ENCODE data around the gene PCBP3.
"Not testable (repeated sequence)": the region's sequence is repeated elsewhere in the genome, so short reads cannot be mapped to it uniquely, and the experiment has no call there.

The PCBP3 gene

DNA sequence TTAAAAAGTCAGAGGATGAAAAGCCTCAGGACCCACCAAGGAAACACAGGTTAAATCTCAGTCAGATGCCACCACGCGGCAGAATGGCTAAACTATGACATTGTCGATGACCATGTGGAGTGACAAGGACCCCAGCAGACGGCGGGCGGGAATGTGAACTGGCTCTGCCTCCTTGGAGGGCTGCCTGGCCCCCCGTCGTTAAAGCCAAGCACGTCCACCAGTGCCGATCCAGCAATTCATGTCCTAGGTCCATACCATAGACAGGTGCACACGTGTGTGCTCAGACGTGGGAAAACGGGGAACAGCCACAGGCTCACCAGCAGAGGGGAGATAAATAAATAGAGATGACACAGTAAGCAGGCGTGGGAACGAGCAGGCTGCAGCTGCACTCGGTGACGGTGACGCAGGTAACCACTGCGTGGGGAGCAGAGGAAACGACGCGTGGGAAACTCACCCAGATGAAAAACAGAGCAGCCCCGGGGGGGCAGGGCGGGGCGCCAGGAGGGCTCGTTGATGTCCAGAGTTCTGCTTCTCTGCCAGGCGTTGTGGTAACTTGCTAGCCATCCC lies 28.3 kb upstream of the PCBP3 start:
- Histone ChIP-seq H3K9me3 (ENCODE audit: insufficient read depth, low read length) (no peaks in the 10 kb centered on the region), H3K4me3 (ENCODE audit: insufficient read length, low read depth) (no peak overlapping the region), H3K27me3 (ENCODE audit: insufficient read depth, insufficient read length) (peaks cover 7% of the 10 kb centered on the region), H3K36me3 (ENCODE audit: insufficient read depth, insufficient read length, low read length) (no peaks in the 10 kb centered on the region), H3K9ac (ENCODE audit: insufficient read length, low read depth) (no peak overlapping the region), H3K4me1 (ENCODE audit: insufficient read depth, insufficient read length) (peaks cover 18% of the 10 kb centered on the region)
- TF ChIP-seq SUZ12 (IDR thresholded peaks at IDR 0.05; ENCODE audit: extremely low read depth, insufficient read depth, insufficient read length), result no peak
- no peak for TF ChIP-seq YY1 (IDR thresholded peaks at IDR 0.05; ENCODE audit: insufficient read depth, insufficient read length)
- TF ChIP-seq ZNF274 (IDR thresholded peaks at IDR 0.05; ENCODE audit: low read depth, low read length), result no peak
- DNase-seq (ENCODE audit: low read depth, low spot score), result no peak

DNA sequence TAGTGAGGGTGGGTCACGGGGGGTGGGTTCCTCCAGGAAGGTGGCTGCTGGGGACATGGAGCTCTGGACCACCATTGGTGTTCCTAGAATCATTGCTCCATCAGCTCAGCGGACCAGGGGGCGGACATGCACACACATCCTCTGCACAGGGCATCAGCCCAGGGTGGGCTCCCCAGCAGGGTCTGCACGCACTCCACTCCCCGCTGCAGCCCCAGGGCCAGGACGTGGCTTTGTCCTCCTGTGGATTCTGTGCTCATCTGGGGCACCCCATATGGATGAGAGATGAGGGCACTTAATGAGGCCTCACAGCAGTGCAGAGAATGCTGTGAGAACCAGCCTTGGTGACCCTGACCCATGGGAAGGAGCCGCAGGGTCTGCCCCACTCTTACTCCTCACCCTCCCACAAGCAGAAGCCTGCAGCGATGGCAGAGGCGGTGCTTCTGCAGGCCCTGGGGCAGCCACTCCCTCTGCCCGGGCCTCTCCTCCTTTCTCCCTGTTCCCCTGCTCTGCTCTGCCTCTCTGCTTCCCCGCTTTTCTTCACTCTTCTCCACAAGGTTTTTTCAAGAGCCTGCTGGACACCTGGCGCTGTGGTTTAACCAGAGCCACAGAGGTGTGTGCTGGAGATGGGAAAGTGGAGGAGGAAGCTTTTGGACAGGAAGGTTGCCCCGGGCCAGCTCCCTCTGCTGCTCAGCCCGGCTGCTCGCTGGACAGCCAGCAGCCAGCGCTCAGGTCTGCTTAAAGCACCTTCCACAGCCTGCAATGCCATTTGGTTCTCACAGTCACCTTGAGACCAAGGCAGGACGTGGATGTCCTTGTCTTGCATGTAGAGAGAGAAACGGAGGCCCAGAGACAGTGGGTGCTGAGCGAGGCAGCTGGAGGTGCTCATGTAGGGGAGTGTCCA lies 26.3 kb upstream of the PCBP3 start:
- H3K9me3 ChIP-seq (ENCODE audit: insufficient read depth, low read length), result no peaks in the 10 kb centered on the region
- no peak for TF ChIP-seq ZNF274 (IDR thresholded peaks at IDR 0.05; ENCODE audit: low read depth, low read length)
- no peak for TF ChIP-seq YY1 (IDR thresholded peaks at IDR 0.05; ENCODE audit: insufficient read depth, insufficient read length)
- no peak for TF ChIP-seq SUZ12 (IDR thresholded peaks at IDR 0.05; ENCODE audit: extremely low read depth, insufficient read depth, insufficient read length)
- H3K36me3 ChIP-seq (ENCODE audit: insufficient read depth, insufficient read length, low read length), result no peaks in the 10 kb centered on the region
- H3K4me3 ChIP-seq (ENCODE audit: insufficient read length, low read depth), result no peak overlapping the region
- peak overlapping the region; percentile 57 for H3K9ac ChIP-seq (ENCODE audit: insufficient read length, low read depth)
- DNase-seq (ENCODE audit: low read depth, low spot score), result no peak
- H3K4me1 ChIP-seq (ENCODE audit: insufficient read depth, insufficient read length), result peaks cover 15% of the 10 kb centered on the region
- H3K27me3 ChIP-seq (ENCODE audit: insufficient read depth, insufficient read length), result peaks cover 2% of the 10 kb centered on the region

DNA sequence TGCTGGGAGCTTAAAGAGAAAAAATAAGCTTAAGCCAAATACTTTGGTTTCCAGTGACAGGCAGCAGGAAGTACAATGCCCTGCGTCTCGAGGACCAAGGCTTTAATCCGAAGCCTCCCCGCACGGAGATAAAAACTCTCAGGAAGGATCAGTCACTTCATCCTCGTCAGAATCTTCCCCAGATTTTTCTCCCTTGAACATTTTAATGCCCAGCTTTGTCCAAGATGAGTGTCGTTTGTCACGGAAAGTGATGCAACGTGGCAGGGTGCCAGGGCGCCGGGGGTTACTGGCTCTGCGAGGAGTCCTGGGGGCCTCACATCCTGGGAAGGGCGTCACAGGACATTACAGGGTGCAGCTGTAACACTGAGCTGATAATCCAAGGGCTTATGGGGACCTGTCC lies 25.2 kb upstream of the PCBP3 start:
- no peaks in the 10 kb centered on the region for H3K9me3 ChIP-seq (ENCODE audit: insufficient read depth, low read length)
- no peaks in the 10 kb centered on the region for H3K36me3 ChIP-seq (ENCODE audit: insufficient read depth, insufficient read length, low read length)
- peaks cover 2% of the 10 kb centered on the region for H3K27me3 ChIP-seq (ENCODE audit: insufficient read depth, insufficient read length)
- TF ChIP-seq SUZ12 (IDR thresholded peaks at IDR 0.05; ENCODE audit: extremely low read depth, insufficient read depth, insufficient read length) (no peak), ZNF274 (IDR thresholded peaks at IDR 0.05; ENCODE audit: low read depth, low read length) (no peak), YY1 (IDR thresholded peaks at IDR 0.05; ENCODE audit: insufficient read depth, insufficient read length) (no peak)
- no peak for DNase-seq (ENCODE audit: low read depth, low spot score)
- H3K4me3 ChIP-seq (ENCODE audit: insufficient read length, low read depth), result no peak overlapping the region
- H3K4me1 ChIP-seq (ENCODE audit: insufficient read depth, insufficient read length), result peaks cover 15% of the 10 kb centered on the region
- no peak overlapping the region for H3K9ac ChIP-seq (ENCODE audit: insufficient read length, low read depth)

DNA sequence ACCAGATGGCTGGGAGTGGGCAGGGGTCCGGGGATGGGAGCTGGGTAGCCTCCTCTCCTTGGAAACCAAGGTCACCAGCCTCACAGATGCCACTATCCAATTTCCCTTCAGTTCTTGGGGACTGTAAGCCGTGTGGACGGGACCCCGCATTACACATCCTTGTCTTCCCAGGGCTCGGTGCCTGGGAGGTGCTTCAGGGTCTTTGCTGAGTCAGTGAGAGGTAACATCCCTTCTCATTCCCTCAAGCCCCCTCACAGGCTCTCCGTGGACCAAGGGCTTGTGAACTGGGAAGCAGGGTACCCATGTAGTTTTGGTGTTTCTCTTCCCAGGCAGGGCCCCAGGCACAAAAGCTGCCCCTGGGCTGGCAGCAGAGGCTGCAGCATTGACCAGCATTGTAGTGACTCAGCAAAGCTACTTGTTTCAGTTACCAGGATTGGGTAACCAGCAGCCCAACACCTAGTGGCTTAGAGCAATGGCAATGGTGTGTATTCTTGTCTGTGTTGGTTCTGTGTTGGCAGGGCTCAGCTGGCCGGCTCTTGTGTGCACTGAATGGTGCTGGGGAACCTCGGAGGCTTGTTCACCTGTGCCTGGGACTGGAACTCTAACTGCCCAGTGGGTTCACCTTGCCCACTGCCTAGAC lies 24.6 kb upstream of the PCBP3 start:
- no peak overlapping the region for H3K9ac ChIP-seq (ENCODE audit: insufficient read length, low read depth)
- peaks cover 2% of the 10 kb centered on the region for H3K27me3 ChIP-seq (ENCODE audit: insufficient read depth, insufficient read length)
- H3K4me3 ChIP-seq (ENCODE audit: insufficient read length, low read depth), result no peak overlapping the region
- no peaks in the 10 kb centered on the region for H3K9me3 ChIP-seq (ENCODE audit: insufficient read depth, low read length)
- TF ChIP-seq SUZ12 (IDR thresholded peaks at IDR 0.05; ENCODE audit: extremely low read depth, insufficient read depth, insufficient read length) (no peak), ZNF274 (IDR thresholded peaks at IDR 0.05; ENCODE audit: low read depth, low read length) (no peak), YY1 (IDR thresholded peaks at IDR 0.05; ENCODE audit: insufficient read depth, insufficient read length) (no peak)
- H3K36me3 ChIP-seq (ENCODE audit: insufficient read depth, insufficient read length, low read length), result no peaks in the 10 kb centered on the region
- DNase-seq (ENCODE audit: low read depth, low spot score), result no peak
- peaks cover 12% of the 10 kb centered on the region for H3K4me1 ChIP-seq (ENCODE audit: insufficient read depth, insufficient read length)

DNA sequence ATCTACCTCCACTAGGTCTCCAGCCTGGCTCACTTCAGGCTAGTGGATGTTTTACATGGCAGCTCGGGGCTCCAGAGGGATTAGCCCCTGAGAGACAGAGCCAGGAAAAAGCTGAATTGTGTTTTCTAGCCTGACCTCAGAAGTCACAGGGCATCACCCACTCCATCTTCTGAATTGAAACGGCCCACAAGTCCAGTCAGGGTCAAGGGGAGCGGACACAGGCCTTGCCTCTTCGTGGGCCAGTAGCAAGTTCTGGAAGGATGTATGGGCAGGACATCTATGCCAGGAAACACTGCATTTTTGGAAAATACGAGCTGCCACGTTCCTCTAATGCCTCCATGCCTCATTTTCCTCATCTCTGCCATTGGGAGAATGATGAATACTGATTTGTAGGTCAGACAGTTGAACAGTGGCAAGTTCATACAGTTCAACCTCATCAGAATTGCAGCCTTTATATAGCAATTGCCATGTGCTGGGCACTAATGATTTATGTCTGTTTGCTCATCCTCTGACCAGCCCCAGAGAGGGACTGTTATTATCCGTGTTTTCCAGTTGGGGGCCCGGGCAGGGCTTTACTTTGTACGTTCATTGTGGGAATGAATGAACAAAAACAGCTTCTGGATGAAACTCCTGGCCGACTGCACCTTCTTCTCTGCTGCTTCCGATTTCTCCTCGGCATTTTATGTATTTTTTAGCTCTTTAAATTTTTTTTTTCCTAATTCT lies 23.2 kb upstream of the PCBP3 start:
- Histone ChIP-seq H3K27me3 (ENCODE audit: insufficient read depth, insufficient read length) (peaks cover 2% of the 10 kb centered on the region), H3K36me3 (ENCODE audit: insufficient read depth, insufficient read length, low read length) (no peaks in the 10 kb centered on the region), H3K9ac (ENCODE audit: insufficient read length, low read depth) (no peak overlapping the region), H3K4me1 (ENCODE audit: insufficient read depth, insufficient read length) (peaks cover 12% of the 10 kb centered on the region), H3K9me3 (ENCODE audit: insufficient read depth, low read length) (no peaks in the 10 kb centered on the region), H3K4me3 (ENCODE audit: insufficient read length, low read depth) (no peak overlapping the region)
- TF ChIP-seq ZNF274 (IDR thresholded peaks at IDR 0.05; ENCODE audit: low read depth, low read length), result no peak
- no peak for TF ChIP-seq YY1 (IDR thresholded peaks at IDR 0.05; ENCODE audit: insufficient read depth, insufficient read length)
- TF ChIP-seq SUZ12 (IDR thresholded peaks at IDR 0.05; ENCODE audit: extremely low read depth, insufficient read depth, insufficient read length), result no peak
- no peak for DNase-seq (ENCODE audit: low read depth, low spot score)

DNA sequence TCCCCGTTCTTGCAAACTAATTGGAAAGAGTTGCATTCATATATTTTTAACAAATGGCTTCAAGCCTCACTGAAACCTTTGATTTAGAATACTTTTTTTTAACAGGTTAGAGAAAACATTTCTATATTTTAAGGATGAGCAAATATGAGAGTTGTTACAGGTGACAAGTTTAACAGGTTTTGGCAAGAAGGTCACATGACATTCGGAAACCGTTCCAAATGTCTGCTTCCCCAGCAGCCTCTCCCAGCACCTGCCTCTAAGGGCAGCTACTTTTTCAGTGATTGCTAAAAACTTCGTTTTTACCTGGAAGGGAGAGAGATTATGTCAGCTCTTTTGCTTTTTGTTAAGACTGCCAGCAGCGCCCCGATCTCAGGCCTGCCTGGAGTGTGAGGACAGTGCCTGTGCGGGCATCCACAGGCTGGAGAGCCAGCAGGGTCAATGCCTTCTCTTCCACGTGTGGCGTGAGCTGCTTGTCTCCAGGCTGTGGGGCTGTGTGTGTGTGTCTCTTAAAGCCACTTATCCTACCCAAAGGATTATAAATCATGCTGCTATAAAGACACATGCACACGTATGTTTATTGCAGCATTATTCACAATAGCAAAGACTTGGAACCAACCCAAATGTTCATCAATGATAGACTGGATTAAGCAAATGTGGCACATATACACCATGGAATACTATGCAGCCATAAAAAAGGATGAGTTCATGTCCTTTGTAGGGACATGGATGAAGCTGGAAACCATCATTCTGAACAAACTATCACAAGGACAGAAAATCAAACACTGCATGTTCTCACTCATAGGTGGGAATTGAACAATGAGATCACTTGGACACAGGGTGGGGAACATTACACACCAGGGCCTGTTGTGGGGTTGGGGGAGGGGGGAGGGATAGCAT lies 21.8 kb upstream of the PCBP3 start:
- not testable (repeated sequence) for DNase-seq (ENCODE audit: low read depth, low spot score); H3K9me3 ChIP-seq (ENCODE audit: insufficient read depth, low read length); H3K4me1 ChIP-seq (ENCODE audit: insufficient read depth, insufficient read length); H3K9ac ChIP-seq (ENCODE audit: insufficient read length, low read depth); H3K36me3 ChIP-seq (ENCODE audit: insufficient read depth, insufficient read length, low read length); H3K4me3 ChIP-seq (ENCODE audit: insufficient read length, low read depth); H3K27me3 ChIP-seq (ENCODE audit: insufficient read depth, insufficient read length)
